HEK293 (cell line): Measurements from ENCODE around the gene SLK.

ENCODE experiments used
- CTCF ChIA-PET: fragments of 350-600 bp; formaldehyde crosslinking; extraction: SDS; loops from one replicate; lab custom pipeline; 2021; ENCODE audit warnings: antibody characterized with exemption; lab: Yijun Ruan, JAX
- POLR2A ChIA-PET: fragments of 300-600 bp; formaldehyde crosslinking; extraction: SDS; loops from one replicate; lab custom pipeline; 2020; ENCODE audit warnings: antibody characterized with exemption, inconsistent platforms; lab: Yijun Ruan, JAX
- H3K27ac ChIP-seq: fragments of 200-500 bp; sonication (Bioruptor generic); 2 replicates; pipeline ENCODE4 v1.5.1; 2014; ENCODE audit warnings: low read depth, low read length, control low read depth, inconsistent platforms; ENCODE audit errors: extremely low read depth
- H3K36me3 ChIP-seq, 2 experiments: fragments of 200-500 bp in 1 of 2; sonication (Bioruptor generic) in 1 of 2; 1 replicate in 1 of 2; 2 replicates in 1 of 2; pipeline ENCODE4 v1.5.1; 2014 to 2017; ENCODE audit warnings: inconsistent platforms in 2 of 2, low read length in 2 of 2; ENCODE audit not compliant: control insufficient read depth in 2 of 2, insufficient read depth in 1 of 2
- H3K4me1 ChIP-seq: fragments of 200-500 bp; sonication (Bioruptor generic); 2 replicates; pipeline ENCODE4 v1.5.1; 2014; ENCODE audit warnings: mild to moderate bottlenecking, low read length, inconsistent platforms; ENCODE audit not compliant: control insufficient read depth, insufficient read depth
- H3K4me3 ChIP-seq: 2 replicates; pipeline ENCODE4 v1.5.1; 2011; ENCODE audit warnings: low read depth, mild to moderate bottlenecking, control low read depth, low read length, moderate library complexity
- H3K9me3 ChIP-seq: fragments of 200-500 bp; sonication (Bioruptor generic); 2 replicates; pipeline ENCODE4 v1.5.1; 2014; ENCODE audit warnings: low read depth, low read length, inconsistent platforms; ENCODE audit not compliant: control insufficient read depth, insufficient read depth
- OVOL3 ChIP-seq: fragments of 450-650 bp; formaldehyde crosslinking; IDR thresholded peaks from 2 replicates; pipeline ENCODE4 v1.5.1; 2016; ENCODE audit warnings: missing biosample characterization, missing genetic modification characterization
- RBAK ChIP-seq: fragments of 450-650 bp; formaldehyde crosslinking; IDR thresholded peaks from 2 replicates; pipeline ENCODE4 v1.5.1; 2016; ENCODE audit warnings: missing biosample characterization, missing genetic modification characterization
- SALL2 ChIP-seq: fragments of 450-650 bp; formaldehyde crosslinking; IDR thresholded peaks from 2 replicates; pipeline ENCODE4 v1.5.0; 2017; ENCODE audit warnings: missing biosample characterization, mild to moderate bottlenecking, missing genetic modification characterization, borderline replicate concordance
- TCF7L2 ChIP-seq: IDR thresholded peaks from 2 replicates; pipeline ENCODE4 v1.6.1; 2011; ENCODE audit warnings: low read depth, mild to moderate bottlenecking, inconsistent platforms, low read length, moderate library complexity, borderline replicate concordance
- TSHZ1 ChIP-seq: fragments of 450-650 bp; formaldehyde crosslinking; IDR thresholded peaks from 2 replicates; pipeline ENCODE4 v1.5.1; 2016; ENCODE audit warnings: missing biosample characterization, missing genetic modification characterization, borderline replicate concordance
- YY1 ChIP-seq: fragments of 450-650 bp; formaldehyde crosslinking; IDR thresholded peaks from 2 replicates; pipeline ENCODE4 v1.5.1; 2018; ENCODE audit warnings: missing biosample characterization, missing genetic modification characterization
- ZFP3 ChIP-seq: fragments of 450-650 bp; formaldehyde crosslinking; IDR thresholded peaks from 2 replicates; pipeline ENCODE4 v1.5.1; 2016; ENCODE audit warnings: low read depth, missing biosample characterization, missing genetic modification characterization
- ZFP37 ChIP-seq: fragments of 450-650 bp; formaldehyde crosslinking; IDR thresholded peaks from 2 replicates; pipeline ENCODE4 v1.5.1; 2016; ENCODE audit warnings: missing biosample characterization, missing genetic modification characterization
- ZFP41 ChIP-seq: fragments of 450-650 bp; formaldehyde crosslinking; IDR thresholded peaks from 2 replicates; pipeline ENCODE4 v1.5.1; 2016; ENCODE audit warnings: missing biosample characterization, missing genetic modification characterization, borderline replicate concordance
- ZNF10 ChIP-seq: fragments of 450-650 bp; formaldehyde crosslinking; IDR thresholded peaks from 2 replicates; pipeline ENCODE4 v1.5.1; 2017; ENCODE audit warnings: missing biosample characterization, missing genetic modification characterization
- ZNF132 ChIP-seq: fragments of 450-650 bp; formaldehyde crosslinking; IDR thresholded peaks from 2 replicates; pipeline ENCODE4 v1.5.1; 2017; ENCODE audit warnings: missing biosample characterization, missing genetic modification characterization, borderline replicate concordance
- ZNF138 ChIP-seq: fragments of 450-650 bp; formaldehyde crosslinking; IDR thresholded peaks from 2 replicates; pipeline ENCODE4 v1.5.1; 2016; ENCODE audit warnings: missing biosample characterization, missing genetic modification characterization, borderline replicate concordance
- ZNF175 ChIP-seq: fragments of 450-650 bp; formaldehyde crosslinking; IDR thresholded peaks from 2 replicates; pipeline ENCODE4 v1.5.1; 2016; ENCODE audit warnings: missing biosample characterization, missing genetic modification characterization
- ZNF19 ChIP-seq: fragments of 450-650 bp; formaldehyde crosslinking; IDR thresholded peaks from 2 replicates; pipeline ENCODE4; 2016; ENCODE audit warnings: missing biosample characterization, missing genetic modification characterization, low read depth
- ZNF2 ChIP-seq: fragments of 450-650 bp; formaldehyde crosslinking; IDR thresholded peaks from 2 replicates; pipeline ENCODE4 v1.5.1; 2016; ENCODE audit warnings: missing biosample characterization, missing genetic modification characterization
- ZNF248 ChIP-seq: fragments of 450-650 bp; formaldehyde crosslinking; IDR thresholded peaks from 2 replicates; pipeline ENCODE4 v1.5.1; 2017; ENCODE audit warnings: missing biosample characterization, missing genetic modification characterization
- ZNF274 ChIP-seq, 2 experiments: fragments of 200-500 bp in 1 of 2; fragments of 450-650 bp in 1 of 2; sonication (Bioruptor generic) in 1 of 2; formaldehyde crosslinking in 1 of 2; IDR thresholded peaks; 2 replicates each; pipeline versions ENCODE4 v1.5.1 to v1.6.1; 2014 to 2016; ENCODE audit warnings: borderline replicate concordance in 1 of 2, inconsistent platforms in 1 of 2, low read length in 1 of 2, missing biosample characterization in 1 of 2, missing genetic modification characterization in 1 of 2
- ZNF292 ChIP-seq: fragments of 450-650 bp; formaldehyde crosslinking; IDR thresholded peaks from 2 replicates; pipeline ENCODE4 v1.5.1; 2016; ENCODE audit warnings: low read depth, missing biosample characterization, missing genetic modification characterization, borderline replicate concordance
- ZNF350 ChIP-seq: fragments of 450-650 bp; formaldehyde crosslinking; IDR thresholded peaks from 2 replicates; pipeline ENCODE4 v1.5.0; 2017; ENCODE audit warnings: missing biosample characterization, mild to moderate bottlenecking, missing genetic modification characterization
- ZNF423 ChIP-seq: fragments of 450-650 bp; formaldehyde crosslinking; IDR thresholded peaks from 2 replicates; pipeline ENCODE4 v1.5.1; 2016; ENCODE audit warnings: missing biosample characterization, missing genetic modification characterization
- ZNF501 ChIP-seq: fragments of 450-650 bp; formaldehyde crosslinking; IDR thresholded peaks from 2 replicates; pipeline ENCODE4 v1.5.1; 2016; ENCODE audit warnings: missing biosample characterization, missing genetic modification characterization
- ZNF510 ChIP-seq: fragments of 450-650 bp; formaldehyde crosslinking; IDR thresholded peaks from 2 replicates; pipeline ENCODE4 v1.5.1; 2018; ENCODE audit warnings: mild to moderate bottlenecking, missing genetic modification characterization, missing biosample characterization; ENCODE audit not compliant: insufficient replicate concordance
- ZNF629 ChIP-seq: fragments of 450-650 bp; formaldehyde crosslinking; IDR thresholded peaks from 2 replicates; pipeline ENCODE4 v1.5.1; 2017; ENCODE audit warnings: missing biosample characterization, missing genetic modification characterization
- ZNF654 ChIP-seq: fragments of 450-650 bp; formaldehyde crosslinking; IDR thresholded peaks from 2 replicates; pipeline ENCODE4 v1.5.1; 2016; ENCODE audit warnings: low read depth, missing biosample characterization, missing genetic modification characterization
- ZNF776 ChIP-seq: fragments of 450-650 bp; formaldehyde crosslinking; IDR thresholded peaks from 2 replicates; pipeline ENCODE4 v1.5.0; 2017; ENCODE audit warnings: missing biosample characterization, missing genetic modification characterization, borderline replicate concordance
- ZSCAN30 ChIP-seq: fragments of 450-650 bp; IDR thresholded peaks from 2 replicates; pipeline ENCODE4 v1.5.1; 2018; ENCODE audit warnings: missing biosample characterization, mild to moderate bottlenecking, missing genetic modification characterization, moderate library complexity
- TF ChIP-seq, protein P1 (sequence below): fragments of 450-650 bp; formaldehyde crosslinking; IDR thresholded peaks from 2 replicates; pipeline ENCODE4 v1.5.1; 2016; ENCODE audit warnings: missing biosample characterization, missing genetic modification characterization, low read depth
- TF ChIP-seq, protein P2 (sequence below): fragments of 450-650 bp; formaldehyde crosslinking; IDR thresholded peaks from 2 replicates; pipeline ENCODE4 v1.5.1; 2016; ENCODE audit warnings: missing biosample characterization, missing genetic modification characterization

Gene SLK

DNA sequence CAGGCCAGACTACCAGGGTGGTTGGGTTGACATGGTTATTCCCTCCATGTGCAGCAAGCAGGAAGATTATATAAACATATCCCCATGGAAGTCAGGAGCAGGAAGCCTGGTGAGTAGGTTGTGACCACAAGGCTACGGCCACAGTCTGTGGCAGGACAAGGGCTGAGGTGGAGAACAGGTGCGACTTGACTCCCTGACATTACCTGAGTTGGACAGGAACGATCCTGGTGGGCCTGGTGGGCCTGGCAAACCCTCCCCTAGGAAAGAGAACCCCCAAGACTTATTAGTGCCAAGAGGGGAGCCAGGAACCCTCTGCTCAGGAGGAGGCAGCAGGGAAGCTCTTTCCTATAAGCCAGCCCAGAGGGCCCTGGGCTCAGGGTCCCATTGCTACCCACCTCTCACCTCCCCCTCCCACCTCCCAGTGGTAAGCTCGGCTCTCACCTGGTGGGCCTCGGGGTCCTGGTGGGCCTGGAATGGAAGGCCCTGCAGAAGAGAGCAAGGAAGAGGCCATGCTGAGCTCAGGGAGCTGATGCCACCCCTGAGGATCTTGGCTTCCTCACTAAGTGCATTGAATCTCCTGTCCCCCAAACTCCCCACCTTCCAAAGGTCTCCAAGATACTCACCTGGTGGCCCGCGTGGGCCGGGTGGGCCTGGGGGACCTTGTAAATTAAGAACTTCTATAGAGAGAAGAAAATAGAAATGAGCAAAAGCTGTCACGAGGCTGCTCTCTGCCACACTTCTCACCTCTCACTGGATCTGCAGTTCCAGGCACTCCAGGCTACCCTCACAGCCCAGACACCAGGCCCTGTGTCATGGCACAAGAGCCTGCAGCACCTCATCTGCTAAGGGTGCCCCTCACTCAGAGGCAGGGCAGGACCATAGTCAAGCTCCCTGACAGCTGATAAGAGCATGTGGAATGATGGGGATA, 74.2 kb downstream of the SLK start (continued):
- TF ChIP-seq ZNF248 (tag by site-specific recombination) = no peak
- TF ChIP-seq ZNF350 = no peak
- no peak for TF ChIP-seq ZNF132
- TF ChIP-seq ZNF501 = no peak
- no peak for TF ChIP-seq ZNF423
- no peak for TF ChIP-seq ZNF2
- TF ChIP-seq ZSCAN30 (tag by site-specific recombination) = no peak
- no peak for TF ChIP-seq ZNF138 (tag by site-specific recombination)
- no peak for TF ChIP-seq YY1 (tag by site-specific recombination)

DNA sequence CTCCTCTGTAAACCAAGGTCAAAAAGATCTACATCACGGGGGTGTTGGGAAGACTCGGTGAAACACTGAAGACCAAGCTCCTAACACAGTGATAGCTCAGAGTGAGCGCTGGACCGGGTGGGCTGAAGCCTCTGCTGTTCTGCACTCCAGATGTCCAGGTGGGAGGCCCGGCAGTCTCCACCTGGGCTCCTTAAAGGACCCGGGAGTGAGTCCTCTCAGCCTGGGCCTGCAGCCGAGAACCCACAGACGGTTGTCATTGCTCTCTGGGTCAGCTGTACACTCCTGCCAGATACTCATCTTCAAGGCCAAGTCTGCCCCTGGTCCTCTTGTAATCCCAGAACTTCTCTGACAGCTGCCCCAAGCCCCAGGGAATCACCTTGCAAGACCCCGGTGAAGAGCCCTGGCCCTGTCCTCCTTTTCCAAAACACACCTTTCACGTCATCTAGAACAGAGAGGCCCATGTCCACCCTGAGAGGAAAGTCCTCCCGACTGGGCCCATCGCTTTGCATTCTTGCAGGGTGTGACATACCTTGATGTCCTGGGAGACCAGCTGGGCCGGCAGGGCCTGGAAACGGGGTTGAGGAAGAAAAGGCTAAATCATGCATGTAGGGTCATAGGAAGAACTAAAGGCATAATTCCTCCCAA, 75.1 kb downstream of the SLK start:
- ChIA-PET POLR2A (no interaction called here), CTCF (no interaction called here)
- Histone ChIP-seq H3K27ac (no peak overlapping the region), H3K4me1 (no peaks in the 10 kb centered on the region), H3K9me3 (no peaks in the 10 kb centered on the region), H3K4me3 (no peak overlapping the region), H3K36me3 (no peaks in the 10 kb centered on the region)
- no peak for TF ChIP-seq ZNF629
- no peak for TF ChIP-seq SALL2 (tag by site-specific recombination)
- TF ChIP-seq RBAK (tag by site-specific recombination) = no peak
- TF ChIP-seq ZNF248 (tag by site-specific recombination) = no peak
- TF ChIP-seq ZFP3 = no peak
- no peak for TF ChIP-seq ZNF175 (tag by site-specific recombination)
- no peak for TF ChIP-seq ZNF274 (IDR thresholded peaks at IDR 0.05; ENCODE audit: low read length)
- TF ChIP-seq ZNF274 (tag by site-specific recombination; IDR thresholded peaks at IDR 0.05; ENCODE audit: borderline replicate concordance) = no peak
- no peak for TF ChIP-seq ZNF510 (tag by site-specific recombination)
- TF ChIP-seq, protein P1, sequence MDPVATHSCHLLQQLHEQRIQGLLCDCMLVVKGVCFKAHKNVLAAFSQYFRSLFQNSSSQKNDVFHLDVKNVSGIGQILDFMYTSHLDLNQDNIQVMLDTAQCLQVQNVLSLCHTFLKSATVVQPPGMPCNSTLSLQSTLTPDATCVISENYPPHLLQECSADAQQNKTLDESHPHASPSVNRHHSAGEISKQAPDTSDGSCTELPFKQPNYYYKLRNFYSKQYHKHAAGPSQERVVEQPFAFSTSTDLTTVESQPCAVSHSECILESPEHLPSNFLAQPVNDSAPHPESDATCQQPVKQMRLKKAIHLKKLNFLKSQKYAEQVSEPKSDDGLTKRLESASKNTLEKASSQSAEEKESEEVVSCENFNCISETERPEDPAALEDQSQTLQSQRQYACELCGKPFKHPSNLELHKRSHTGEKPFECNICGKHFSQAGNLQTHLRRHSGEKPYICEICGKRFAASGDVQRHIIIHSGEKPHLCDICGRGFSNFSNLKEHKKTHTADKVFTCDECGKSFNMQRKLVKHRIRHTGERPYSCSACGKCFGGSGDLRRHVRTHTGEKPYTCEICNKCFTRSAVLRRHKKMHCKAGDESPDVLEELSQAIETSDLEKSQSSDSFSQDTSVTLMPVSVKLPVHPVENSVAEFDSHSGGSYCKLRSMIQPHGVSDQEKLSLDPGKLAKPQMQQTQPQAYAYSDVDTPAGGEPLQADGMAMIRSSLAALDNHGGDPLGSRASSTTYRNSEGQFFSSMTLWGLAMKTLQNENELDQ (tag by site-specific recombination) = no peak
- TF ChIP-seq, protein P2, sequence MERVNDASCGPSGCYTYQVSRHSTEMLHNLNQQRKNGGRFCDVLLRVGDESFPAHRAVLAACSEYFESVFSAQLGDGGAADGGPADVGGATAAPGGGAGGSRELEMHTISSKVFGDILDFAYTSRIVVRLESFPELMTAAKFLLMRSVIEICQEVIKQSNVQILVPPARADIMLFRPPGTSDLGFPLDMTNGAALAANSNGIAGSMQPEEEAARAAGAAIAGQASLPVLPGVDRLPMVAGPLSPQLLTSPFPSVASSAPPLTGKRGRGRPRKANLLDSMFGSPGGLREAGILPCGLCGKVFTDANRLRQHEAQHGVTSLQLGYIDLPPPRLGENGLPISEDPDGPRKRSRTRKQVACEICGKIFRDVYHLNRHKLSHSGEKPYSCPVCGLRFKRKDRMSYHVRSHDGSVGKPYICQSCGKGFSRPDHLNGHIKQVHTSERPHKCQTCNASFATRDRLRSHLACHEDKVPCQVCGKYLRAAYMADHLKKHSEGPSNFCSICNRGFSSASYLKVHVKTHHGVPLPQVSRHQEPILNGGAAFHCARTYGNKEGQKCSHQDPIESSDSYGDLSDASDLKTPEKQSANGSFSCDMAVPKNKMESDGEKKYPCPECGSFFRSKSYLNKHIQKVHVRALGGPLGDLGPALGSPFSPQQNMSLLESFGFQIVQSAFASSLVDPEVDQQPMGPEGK (tag by site-specific recombination) = no peak
- TF ChIP-seq ZFP41 = no peak
- no peak for TF ChIP-seq TCF7L2
- TF ChIP-seq OVOL3 (tag by site-specific recombination) = no peak
- TF ChIP-seq ZNF10 (tag by site-specific recombination) = no peak
- no peak for TF ChIP-seq ZFP37
- TF ChIP-seq ZNF292 (tag by site-specific recombination) = no peak
- no peak for TF ChIP-seq ZNF776 (tag by site-specific recombination)
- no peak for TF ChIP-seq TSHZ1 (tag by site-specific recombination)
- TF ChIP-seq ZNF654 = no peak
- no peak for TF ChIP-seq ZNF19 (tag by site-specific recombination)
